ENCODE measurements around the gene LZTS2. TPM values are rescaled to one million over a fixed set of nuclear protein-coding genes. Genes with fewer than 3 reads are reported as not detected.
"Not testable (repeated sequence)": the region's sequence is repeated elsewhere in the genome, so short reads cannot be mapped to it uniquely, and the experiment has no call there.

The LZTS2 gene
- total RNA-seq, 1 donor from 2014 or later, result 52.6 TPM

GRCh38 chr10:100970076-100970913, 29.3 kb upstream of the LZTS2 start:
- DNase-seq (no peak), ATAC-seq (peak; percentile 63 to 76)
- peak overlapping the region; percentile 72 for H3K4me3 ChIP-seq
- intact Hi-C loops (cut with DNase I), result no loop called here
- peaks cover 5% of the 10 kb centered on the region for H3K36me3 ChIP-seq
- TF ChIP-seq, protein P1, sequence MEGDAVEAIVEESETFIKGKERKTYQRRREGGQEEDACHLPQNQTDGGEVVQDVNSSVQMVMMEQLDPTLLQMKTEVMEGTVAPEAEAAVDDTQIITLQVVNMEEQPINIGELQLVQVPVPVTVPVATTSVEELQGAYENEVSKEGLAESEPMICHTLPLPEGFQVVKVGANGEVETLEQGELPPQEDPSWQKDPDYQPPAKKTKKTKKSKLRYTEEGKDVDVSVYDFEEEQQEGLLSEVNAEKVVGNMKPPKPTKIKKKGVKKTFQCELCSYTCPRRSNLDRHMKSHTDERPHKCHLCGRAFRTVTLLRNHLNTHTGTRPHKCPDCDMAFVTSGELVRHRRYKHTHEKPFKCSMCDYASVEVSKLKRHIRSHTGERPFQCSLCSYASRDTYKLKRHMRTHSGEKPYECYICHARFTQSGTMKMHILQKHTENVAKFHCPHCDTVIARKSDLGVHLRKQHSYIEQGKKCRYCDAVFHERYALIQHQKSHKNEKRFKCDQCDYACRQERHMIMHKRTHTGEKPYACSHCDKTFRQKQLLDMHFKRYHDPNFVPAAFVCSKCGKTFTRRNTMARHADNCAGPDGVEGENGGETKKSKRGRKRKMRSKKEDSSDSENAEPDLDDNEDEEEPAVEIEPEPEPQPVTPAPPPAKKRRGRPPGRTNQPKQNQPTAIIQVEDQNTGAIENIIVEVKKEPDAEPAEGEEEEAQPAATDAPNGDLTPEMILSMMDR (IDR thresholded peaks at IDR 0.05), result no peak
- no peak overlapping the region for H3K27ac ChIP-seq
- peaks cover 5% of the 10 kb centered on the region for H3K27me3 ChIP-seq (ENCODE audit: low read depth)
- H3K4me1 ChIP-seq, result peaks cover 17% of the 10 kb centered on the region
- H3K9me3 ChIP-seq, result no peaks in the 10 kb centered on the region

GRCh38 chr10:100970914-100971811, 28.4 kb upstream of the LZTS2 start:
- H3K36me3 ChIP-seq, result no peaks in the 10 kb centered on the region
- DNase-seq (no peak), ATAC-seq (peak; percentile 21 to 24)
- peaks cover 17% of the 10 kb centered on the region for H3K4me1 ChIP-seq
- no peak overlapping the region for H3K27ac ChIP-seq
- intact Hi-C loops (cut with DNase I), result no loop called here
- peaks cover 5% of the 10 kb centered on the region for H3K27me3 ChIP-seq (ENCODE audit: low read depth)
- no peak overlapping the region for H3K4me3 ChIP-seq
- no peaks in the 10 kb centered on the region for H3K9me3 ChIP-seq
- TF ChIP-seq, protein P1 (IDR thresholded peaks at IDR 0.05), result no peak

- ATAC-seq (no peak), DNase-seq (no peak)
- H3K4me1 ChIP-seq, result peaks cover 17% of the 10 kb centered on the region
- H3K36me3 ChIP-seq, result no peaks in the 10 kb centered on the region
- TF ChIP-seq, protein P1 (IDR thresholded peaks at IDR 0.05), result no peak
- H3K27ac ChIP-seq, result no peak overlapping the region
- H3K27me3 ChIP-seq (ENCODE audit: low read depth), result peaks cover 5% of the 10 kb centered on the region
- no peaks in the 10 kb centered on the region for H3K9me3 ChIP-seq
- no peak overlapping the region for H3K4me3 ChIP-seq
- intact Hi-C loops (cut with DNase I), result no loop called here
Measured at GRCh38 chr10:100972115-100972903, 27.3 kb upstream of the LZTS2 start.

DNA sequence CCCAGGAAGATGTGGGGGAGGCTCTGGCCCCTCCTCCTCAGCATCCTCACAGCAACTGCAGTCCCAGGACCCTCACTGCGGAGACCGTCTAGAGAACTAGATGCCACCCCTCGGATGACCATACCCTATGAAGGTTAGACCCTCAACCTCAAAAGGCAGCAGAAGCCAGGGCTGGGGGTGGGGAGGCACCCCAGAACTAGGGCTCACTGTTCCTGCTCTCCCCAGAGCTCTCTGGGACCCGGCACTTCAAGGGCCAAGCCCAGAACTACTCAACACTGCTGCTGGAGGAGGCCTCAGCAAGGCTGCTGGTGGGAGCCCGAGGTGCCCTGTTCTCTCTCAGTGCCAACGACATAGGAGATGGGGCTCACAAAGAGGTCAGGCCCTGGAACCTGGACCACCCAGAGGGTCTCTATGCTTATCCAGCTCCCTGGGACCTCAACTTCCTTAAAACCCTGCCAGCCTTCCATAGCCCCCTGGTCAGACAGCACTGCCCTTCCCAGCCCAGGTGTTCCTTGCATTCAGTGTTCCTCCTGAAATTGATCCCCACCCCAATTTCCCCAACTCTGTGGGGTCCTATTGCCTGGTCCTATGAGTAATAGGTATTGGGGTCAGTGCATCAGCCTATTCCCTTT, 26.6 kb upstream of the LZTS2 start:
- H3K36me3 ChIP-seq, result no peaks in the 10 kb centered on the region
- H3K4me3 ChIP-seq, result no peak overlapping the region
- intact Hi-C loops (cut with DNase I), result no loop called here
- no peaks in the 10 kb centered on the region for H3K9me3 ChIP-seq
- DNase-seq (no peak), ATAC-seq (no peak)
- H3K27ac ChIP-seq, result no peak overlapping the region
- peaks cover 17% of the 10 kb centered on the region for H3K4me1 ChIP-seq
- peaks cover 5% of the 10 kb centered on the region for H3K27me3 ChIP-seq (ENCODE audit: low read depth)
- TF ChIP-seq, protein P1 (IDR thresholded peaks at IDR 0.05), result no peak

- ATAC-seq; H3K36me3 ChIP-seq; DNase-seq; H3K9me3 ChIP-seq; H3K27me3 ChIP-seq (ENCODE audit: low read depth); H3K4me3 ChIP-seq; intact Hi-C loops (cut with DNase I); H3K27ac ChIP-seq; H3K4me1 ChIP-seq: not testable (repeated sequence)
Measured at GRCh38 chr10:100975397-100975796, 24.2 kb upstream of the LZTS2 start.
